Measurements from ENCODE around the gene FREM2. TPM values are rescaled to one million over a fixed set of nuclear protein-coding genes. Genes with fewer than 3 reads are reported as not detected.

Gene FREM2
- total and polyA plus RNA-seq, 2 donors (not counting 3 experiments of a cell fraction or from before 2014, with no cell fraction given): under 0.01 TPM; not detected in 1

- no TSS peak for BruUV-seq (replicated peaks)
- Histone ChIP-seq H4K20me1 (replicated peaks; ENCODE audit: control insufficient read depth, extremely low read depth, insufficient read depth, low read length) (no peaks in the 10 kb centered on the region), H2AFZ (ENCODE audit: low read depth, low read length) (no peak overlapping the region), H3K9ac (replicated peaks; ENCODE audit: extremely low read depth, insufficient read depth, low read length) (no peak overlapping the region), H3K9me3 (replicated peaks; ENCODE audit: control insufficient read depth, insufficient read depth, low read length) (no peaks in the 10 kb centered on the region), H3K27ac (ENCODE audit: insufficient read depth, low read depth, low read length) (no peak overlapping the region), H3K4me3 (replicated peaks in 1 of 3; ENCODE audit: insufficient read depth in 1 of 3, low read depth in 1 of 3, low read length in 3 of 3) (no peak overlapping the region), H3K4me1 (ENCODE audit: control insufficient read depth, extremely low read depth, insufficient read depth, low read length) (no peaks in the 10 kb centered on the region), H3K27me3 (ENCODE audit: control insufficient read depth in 2 of 2, insufficient read depth in 2 of 2, low read length in 2 of 2) (peaks cover 0 to 4% of the 10 kb centered on the region in 2 experiments), H3K4me2 (ENCODE audit: insufficient read depth, low read length) (no peak overlapping the region), H3K36me3 (ENCODE audit: control insufficient read depth in 2 of 2, extremely low read depth in 1 of 2, insufficient read depth in 2 of 2, low read length in 2 of 2) (no peaks in the 10 kb centered on the region), H3K79me2 (ENCODE audit: control insufficient read depth, insufficient read depth, low read length) (no peaks in the 10 kb centered on the region), H3K9me1 (replicated peaks; ENCODE audit: control insufficient read depth, extremely low read depth, insufficient read depth, low read length) (no peaks in the 10 kb centered on the region)
- DNase-seq (ENCODE audit: low read depth, low spot score) (no peak), FAIRE-seq (no peak)
- POLR2A ChIA-PET: no interaction called here
- TF ChIP-seq POLR2AphosphoS5 (IDR thresholded peaks at IDR 0.05; ENCODE audit: insufficient read depth, low read depth, low read length) (no peak), EZH2 (IDR thresholded peaks at IDR 0.05; ENCODE audit: borderline replicate concordance, low read depth, low read length, severe bottlenecking) (no peak), GATA2 (IDR thresholded peaks at IDR 0.05; ENCODE audit: insufficient read depth, insufficient read length, low read depth, low read length) (no peak), FOS (IDR thresholded peaks at IDR 0.05; ENCODE audit: borderline replicate concordance, insufficient read depth, low read length) (no peak), MYC (IDR thresholded peaks at IDR 0.05; ENCODE audit: low read depth, low read length) (no peak), JUN (IDR thresholded peaks at IDR 0.05; ENCODE audit: borderline replicate concordance, insufficient read depth, insufficient read length, low read depth) (no peak), POLR2A (IDR thresholded peaks at IDR 0.05; ENCODE audit: low read depth, low read length) (no peak)
- TF ChIP-seq, protein P1, sequence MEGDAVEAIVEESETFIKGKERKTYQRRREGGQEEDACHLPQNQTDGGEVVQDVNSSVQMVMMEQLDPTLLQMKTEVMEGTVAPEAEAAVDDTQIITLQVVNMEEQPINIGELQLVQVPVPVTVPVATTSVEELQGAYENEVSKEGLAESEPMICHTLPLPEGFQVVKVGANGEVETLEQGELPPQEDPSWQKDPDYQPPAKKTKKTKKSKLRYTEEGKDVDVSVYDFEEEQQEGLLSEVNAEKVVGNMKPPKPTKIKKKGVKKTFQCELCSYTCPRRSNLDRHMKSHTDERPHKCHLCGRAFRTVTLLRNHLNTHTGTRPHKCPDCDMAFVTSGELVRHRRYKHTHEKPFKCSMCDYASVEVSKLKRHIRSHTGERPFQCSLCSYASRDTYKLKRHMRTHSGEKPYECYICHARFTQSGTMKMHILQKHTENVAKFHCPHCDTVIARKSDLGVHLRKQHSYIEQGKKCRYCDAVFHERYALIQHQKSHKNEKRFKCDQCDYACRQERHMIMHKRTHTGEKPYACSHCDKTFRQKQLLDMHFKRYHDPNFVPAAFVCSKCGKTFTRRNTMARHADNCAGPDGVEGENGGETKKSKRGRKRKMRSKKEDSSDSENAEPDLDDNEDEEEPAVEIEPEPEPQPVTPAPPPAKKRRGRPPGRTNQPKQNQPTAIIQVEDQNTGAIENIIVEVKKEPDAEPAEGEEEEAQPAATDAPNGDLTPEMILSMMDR (IDR thresholded peaks at IDR 0.05; ENCODE audit: extremely low read depth in 1 of 2, insufficient read depth in 1 of 2, low read depth in 1 of 2, low read length in 2 of 2): no peak
- TF ChIP-seq, protein P2, sequence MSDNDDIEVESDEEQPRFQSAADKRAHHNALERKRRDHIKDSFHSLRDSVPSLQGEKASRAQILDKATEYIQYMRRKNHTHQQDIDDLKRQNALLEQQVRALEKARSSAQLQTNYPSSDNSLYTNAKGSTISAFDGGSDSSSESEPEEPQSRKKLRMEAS (IDR thresholded peaks at IDR 0.05; ENCODE audit: insufficient read depth, insufficient read length): no peak
- CTCF ChIA-PET: no interaction called here
- dilution Hi-C loops (cut with MboI; ENCODE audit: extremely low pct_ligation_motif_present, low sequenced_read_pairs): no loop called here
- intact Hi-C loops (cut with micrococcal nuclease): no loop called here
Observed at GRCh38 chr13:38661010-38661675, 25.7 kb upstream of the FREM2 start.

All from endothelial cell of umbilical vein (primary cell).